HCT116 (cell line): ENCODE measurements around the gene SELENOH. TPM values are rescaled to one million over a fixed set of nuclear protein-coding genes. Genes with fewer than 3 reads are reported as not detected.

Experiments
- ATAC-seq: fragments of 200-7000 bp; cut with Tn5 transposase; 2 replicates; pipeline ENCODE4 v1.9.1; 2020; ENCODE audit warnings: mild to moderate bottlenecking, moderate library complexity
- BruUV-seq: library from RNA; stranded (reverse); fragments of 400-500 nt; replicated peaks from 2 replicates; lab custom pipeline; 2021; lab: Mats Ljungman, UMichigan
- CTCF ChIA-PET: fragments of 300-600 bp; sonication (Branson Sonifier 250); formaldehyde crosslinking; loops from one replicate; lab custom pipeline; 2021; ENCODE audit warnings: antibody characterized with exemption; lab: Charles Lee
- POLR2A ChIA-PET: fragments of 300-600, 350-600 bp; sonication (Branson Sonifier 250); formaldehyde crosslinking; loops from one replicate; lab custom pipeline; 2021; ENCODE audit warnings: antibody characterized with exemption; lab: Charles Lee
- RAD21 ChIA-PET, 2 experiments: fragments of 300-600 bp; sonication (Branson Sonifier 250); formaldehyde crosslinking; loops; one replicate each; lab custom pipeline; 2023; ENCODE audit warnings: low total read pairs in 2 of 2; ENCODE audit not compliant: uncharacterized antibody in 2 of 2, unreplicated experiment in 2 of 2, low non-redundant PET in 1 of 2; lab: Charles Lee
- DNase-seq: peaks from one replicate; pipeline ENCODE4 v3.0.0-alpha.2; 2010; ENCODE audit warnings: low read depth, low spot score
- H2AFZ ChIP-seq: fragments of 200-600 bp; shearing (Covaris generic), sonication (generic); 2 replicates; pipeline ENCODE4 v1.6.1; 2017; ENCODE audit warnings: low read depth, mixed run types, mixed read lengths, antibody characterized with exemption, low read length; ENCODE audit not compliant: poor library complexity, severe bottlenecking
- H3K27ac ChIP-seq: 2 replicates; pipeline ENCODE4 v1.5.1; 2012; ENCODE audit warnings: low read depth, low read length
- H3K27me3 ChIP-seq: fragments of 200-600 bp; sonication (generic); 2 replicates; pipeline ENCODE4 v1.6.1; 2016; ENCODE audit warnings: mixed run types, low read length, mixed read lengths; ENCODE audit not compliant: insufficient read depth
- H3K36me3 ChIP-seq, 2 experiments: fragments of 200-500 bp in 1 of 2; fragments of 200-600 bp in 1 of 2; sonication (Bioruptor generic) in 1 of 2; sonication (generic) in 1 of 2; 2 replicates each; pipeline versions ENCODE4 v1.5.1 to v1.6.1; 2014 to 2016; ENCODE audit warnings: low read length in 2 of 2, inconsistent platforms in 1 of 2, mixed read lengths in 1 of 2, mixed run types in 1 of 2; ENCODE audit not compliant: insufficient read depth in 2 of 2, control insufficient read depth in 1 of 2
- H3K4me1 ChIP-seq, 2 experiments: fragments of 200-600 bp in 1 of 2; sonication (generic) in 1 of 2; 2 replicates each; pipeline versions ENCODE4 v1.5.1 to v1.6.1; 2012 to 2017; ENCODE audit warnings: low read length in 2 of 2, inconsistent platforms in 1 of 2, mild to moderate bottlenecking in 1 of 2, mixed read lengths in 1 of 2, mixed run types in 1 of 2, moderate library complexity in 1 of 2; ENCODE audit not compliant: insufficient read depth in 2 of 2, control insufficient read depth in 1 of 2
- H3K4me2 ChIP-seq: fragments of 200-600 bp; sonication (generic); 2 replicates; pipeline ENCODE4 v1.6.1; 2017; ENCODE audit warnings: mixed run types, low read length, mixed read lengths
- H3K4me3 ChIP-seq, 2 experiments: fragments of 200-600 bp in 1 of 2; sonication (generic) in 1 of 2; replicated peaks in 1 of 2; 2 replicates each; pipeline ENCODE4 v1.5.1; 2011 to 2016; ENCODE audit warnings: low read length in 2 of 2, control low read depth in 1 of 2, low read depth in 1 of 2, mild to moderate bottlenecking in 1 of 2, mixed read lengths in 1 of 2, mixed run types in 1 of 2
- H3K79me2 ChIP-seq: fragments of 200-600 bp; sonication (generic); 2 replicates; pipeline ENCODE4 v1.6.1; 2017; ENCODE audit warnings: mild to moderate bottlenecking, mixed run types, low read length, moderate library complexity, mixed read lengths; ENCODE audit not compliant: insufficient read depth
- H3K9ac ChIP-seq: fragments of 200-600 bp; sonication (generic); 2 replicates; pipeline ENCODE4 v1.6.1; 2016; ENCODE audit warnings: low read length, mixed read lengths
- H3K9me2 ChIP-seq: fragments of 200-600 bp; sonication (generic), shearing (Covaris generic); 2 replicates; pipeline ENCODE4 v1.6.1; 2017; ENCODE audit warnings: mixed run types, mild to moderate bottlenecking, moderate library complexity; ENCODE audit not compliant: insufficient read depth
- H3K9me3 ChIP-seq, 2 experiments: fragments of 200-500 bp in 1 of 2; fragments of 200-600 bp in 1 of 2; sonication (Bioruptor generic) in 1 of 2; sonication (generic) in 1 of 2; 2 replicates each; pipeline ENCODE4 v1.6.1; 2014 to 2017; ENCODE audit warnings: low read length in 2 of 2, mixed read lengths in 2 of 2, inconsistent platforms in 1 of 2, low read depth in 1 of 2, mild to moderate bottlenecking in 1 of 2, mixed run types in 1 of 2, moderate library complexity in 1 of 2; ENCODE audit not compliant: control insufficient read depth in 1 of 2, insufficient read depth in 1 of 2
- H4K20me1 ChIP-seq: fragments of 200-600 bp; sonication (generic), shearing (Covaris generic); 2 replicates; pipeline ENCODE4 v1.6.1; 2017; ENCODE audit warnings: mixed run types, mild to moderate bottlenecking, moderate library complexity; ENCODE audit not compliant: insufficient read depth
- ATF3 ChIP-seq: IDR thresholded peaks from 2 replicates; pipeline ENCODE4 v1.6.1; 2012
- CBX3 ChIP-seq: IDR thresholded peaks from 2 replicates; pipeline ENCODE4 v1.6.1; 2012; ENCODE audit warnings: low read depth
- CTCF ChIP-seq, 3 experiments: fragments of 200-600 bp in 1 of 3; sonication (generic) in 1 of 3; IDR thresholded peaks in 2 of 3; conservative IDR thresholded peaks in 1 of 3; 2 replicates each; pipeline ENCODE4 v1.5.1; 2012 to 2017; ENCODE audit warnings: low read depth in 2 of 3, low read length in 2 of 3, antibody characterized with exemption in 1 of 3, borderline replicate concordance in 1 of 3, control low read depth in 1 of 3, mild to moderate bottlenecking in 1 of 3, mixed read lengths in 1 of 3, mixed run types in 1 of 3, moderate library complexity in 1 of 3; ENCODE audit not compliant: insufficient read depth in 1 of 3
- EGR1 ChIP-seq: IDR thresholded peaks from 2 replicates; pipeline ENCODE4 v1.6.1; 2012; ENCODE audit warnings: low read depth
- ELF1 ChIP-seq: IDR thresholded peaks from 2 replicates; pipeline ENCODE4 v1.6.1; 2012; ENCODE audit warnings: low read depth, borderline replicate concordance
- EZH2phosphoT487 ChIP-seq: fragments of 200-600 bp; IDR thresholded peaks from 2 replicates; pipeline ENCODE4 v1.6.1; 2018; ENCODE audit warnings: antibody characterized with exemption, borderline replicate concordance
- FOSL1 ChIP-seq: IDR thresholded peaks from 2 replicates; pipeline ENCODE4 v1.6.1; 2012; ENCODE audit warnings: low read depth
- JUND ChIP-seq: IDR thresholded peaks from 2 replicates; pipeline ENCODE4 v1.6.1; 2012
- MAX ChIP-seq: IDR thresholded peaks from 2 replicates; pipeline ENCODE4 v1.6.1; 2012
- POLR2AphosphoS5 ChIP-seq: IDR thresholded peaks from 2 replicates; pipeline ENCODE4 v1.6.1; 2011; ENCODE audit warnings: mild to moderate bottlenecking, low read depth, low read length, moderate library complexity
- RAD21 ChIP-seq: IDR thresholded peaks from 2 replicates; pipeline ENCODE4 v1.6.1; 2012; ENCODE audit warnings: low read depth, mild to moderate bottlenecking
- REST ChIP-seq: IDR thresholded peaks from 2 replicates; pipeline ENCODE4 v1.6.1; 2012; ENCODE audit warnings: low read depth
- SIN3A ChIP-seq: IDR thresholded peaks from 2 replicates; pipeline ENCODE4 v1.6.1; 2012; ENCODE audit warnings: low read depth
- SP1 ChIP-seq: IDR thresholded peaks from 2 replicates; pipeline ENCODE4 v1.6.1; 2012; ENCODE audit warnings: low read depth
- SRF ChIP-seq: IDR thresholded peaks from 2 replicates; pipeline ENCODE4 v1.6.1; 2012; ENCODE audit warnings: low read depth
- YY1 ChIP-seq: IDR thresholded peaks from 2 replicates; pipeline ENCODE4 v1.6.1; 2011; ENCODE audit warnings: low read length, low read depth, moderate library complexity, mild to moderate bottlenecking; ENCODE audit not compliant: insufficient replicate concordance; ENCODE audit errors: extremely low read depth
- ZBTB33 ChIP-seq: IDR thresholded peaks from 2 replicates; pipeline ENCODE4 v1.6.1; 2011; ENCODE audit warnings: mild to moderate bottlenecking, low read length, moderate library complexity; ENCODE audit not compliant: insufficient replicate concordance; ENCODE audit errors: extremely low read depth
- intact Hi-C: fragments of 100-400 bp; cut with micrococcal nuclease; formaldehyde crosslinking; loops from 2 replicates; pipeline ENCODE4 v1.10.0; 2022
- total RNA-seq: library from RNA; stranded (reverse); gene quantifications from one replicate; pipeline ENCODE4 v1.2.1, GENCODE V29; 2021; ENCODE audit not compliant: unreplicated experiment

Gene SELENOH
- total RNA-seq, 1 experiment from 2014 or later = 194 TPM

GRCh38 chr11:57778318-57779037 lies 37.2 kb downstream of the SELENOH start:
- intact Hi-C loops = loop anchor here (2.0 kb wide), 1 partner anchor 16 kb away; no protein-coding TSS in a partner anchor
- TF ChIP-seq REST (no peak), SIN3A (peak; percentile 48; the same call in 1 of the 2 replicates), ATF3 (no peak), SRF (0 out of 2 replicates have a peak, but pooled peaks have one; percentile 42), MAX (peak; percentile 62), ZBTB33 (no peak), EZH2phosphoT487 (no peak), RAD21 (0 out of 2 replicates have a peak, but pooled peaks have one; percentile 7), ELF1 (no peak), YY1 (no peak), JUND (peak; percentile 52), CBX3 (peak; percentile 76; the same call in 1 of the 2 replicates), EGR1 (0 out of 2 replicates have a peak, but pooled peaks have one; percentile 25), CTCF (IDR thresholded peaks at IDR 0.05 in 2 of 3, conservative IDR thresholded peaks at IDR 0.05 in 1 of 3; ENCODE audit: borderline replicate concordance in 1 of 3, insufficient read depth in 1 of 3, low read depth in 2 of 3, low read length in 2 of 3) (no peak), POLR2AphosphoS5 (peak; percentile 68), SP1 (peak; percentile 93), FOSL1 (peak; percentile 48; the same call in 1 of the 2 replicates)

More at GRCh38 chr11:57778318-57779037, 37.2 kb downstream of the SELENOH start:
- peaks cover 88 to 98% of the 10 kb centered on the region in 2 experiments for H3K4me1 ChIP-seq
- no peaks in the 10 kb centered on the region for H3K9me2 ChIP-seq
- ChIA-PET RAD21 (interaction anchor here (0.9 to 1.5 kb wide), 4 partner anchors 17 to 22 kb away, joined by 3 to 7 read pairs (median 4); partner anchors contain the start of gene CTNND1 (in 2 of the 2)), POLR2A (interaction anchor here (0.7 to 2.8 kb wide), 9 partner anchors 8 to 798 kb away, joined by 3 to 22 read pairs (median 6); partner anchors contain the start of genes BTBD18, CTNND1 and SELENOH), CTCF (interaction anchor here (0.9 to 4.5 kb wide), 3 partner anchors 17 to 27 kb away, joined by 3 to 30 read pairs (median 12); partner anchors contain the start of genes BTBD18 and CTNND1)
- no peaks in the 10 kb centered on the region for H3K9me3 ChIP-seq
- H3K36me3 ChIP-seq = no peaks in the 10 kb centered on the region
- H2AFZ ChIP-seq = no peak overlapping the region
- H4K20me1 ChIP-seq = no peaks in the 10 kb centered on the region; the same call in 1 of the 2 replicates
- BruUV-seq = no TSS peak
- H3K9ac ChIP-seq = peak overlapping the region; percentile 69
- H3K79me2 ChIP-seq = peaks cover 100% of the 10 kb centered on the region
- peak overlapping the region; percentile 28 to 49 for H3K4me3 ChIP-seq
- H3K27me3 ChIP-seq = no peaks in the 10 kb centered on the region
- H3K27ac ChIP-seq = peak overlapping the region; percentile 89
- peak; percentile 89 for DNase-seq
- H3K4me2 ChIP-seq = peak overlapping the region; percentile 72
- ATAC-seq = peak; percentile 81
